HepG2 (cell line): ENCODE data around the gene TCFL5. TPM values are rescaled to one million over a fixed set of nuclear protein-coding genes. Genes with fewer than 3 reads are reported as not detected.
A peak's percentile ranks its signal among the peaks of the same experiment; 100 is the strongest.

Experiments used
- ADNP ChIP-seq: sonication (generic); formaldehyde crosslinking; IDR thresholded peaks from 2 replicates; pipeline ENCODE4 v1.4.0; 2020; ENCODE audit warnings: missing genetic modification reagents
- AGO2 ChIP-seq: fragments of 200-400 bp; formaldehyde crosslinking; optimal IDR thresholded peaks from 2 replicates; pipeline ENCODE3; 2017; ENCODE audit warnings: mild to moderate bottlenecking, low read depth, low read length, moderate library complexity
- ARHGAP35 ChIP-seq: sonication (generic); formaldehyde crosslinking; IDR thresholded peaks from 2 replicates; pipeline ENCODE4 v1.9.0; 2022; ENCODE audit warnings: mild to moderate bottlenecking, inconsistent platforms, moderate library complexity, missing genetic modification reagents, borderline replicate concordance
- E2F2 ChIP-seq: sonication (generic); formaldehyde crosslinking; IDR thresholded peaks from 2 replicates; pipeline ENCODE4 v1.4.0; 2020; ENCODE audit warnings: missing genetic modification reagents, borderline replicate concordance
- EZH2 ChIP-seq: conservative IDR thresholded peaks from 2 replicates; pipeline ENCODE4 v1.6.1; 2012; ENCODE audit warnings: mild to moderate bottlenecking, low read depth, low read length, moderate library complexity
- HDAC2 ChIP-seq: sonication (generic); formaldehyde crosslinking; IDR thresholded peaks from 2 replicates; pipeline ENCODE4 v1.4.0; 2020; ENCODE audit warnings: missing genetic modification reagents
- HMG20B ChIP-seq: conservative IDR thresholded peaks from 2 replicates; pipeline ENCODE4 v1.6.1; 2016; ENCODE audit warnings: missing genetic modification reagents, missing compliant biosample characterization
- JUN ChIP-seq: sonication (generic); formaldehyde crosslinking; IDR thresholded peaks from 2 replicates; pipeline ENCODE4 v1.4.0; 2020; ENCODE audit warnings: mild to moderate bottlenecking, missing genetic modification reagents
- KMT2A ChIP-seq: sonication (generic); formaldehyde crosslinking; IDR thresholded peaks from 2 replicates; pipeline ENCODE4 v1.4.0; 2020; ENCODE audit warnings: missing genetic modification reagents
- NFE2L1 ChIP-seq: sonication (generic); formaldehyde crosslinking; IDR thresholded peaks from 2 replicates; pipeline ENCODE4 v1.4.0; 2020; ENCODE audit warnings: missing genetic modification reagents, mild to moderate bottlenecking, borderline replicate concordance
- NONO ChIP-seq, 2 experiments: fragments of 450-650 bp in 1 of 2; sonication (generic) in 1 of 2; formaldehyde crosslinking in 1 of 2; IDR thresholded peaks in 1 of 2; conservative IDR thresholded peaks in 1 of 2; 2 replicates each; pipeline versions ENCODE4 v1.6.1 to v1.8.0; 2017 to 2022; ENCODE audit warnings: mild to moderate bottlenecking in 1 of 2, missing genetic modification reagents in 1 of 2, moderate library complexity in 1 of 2
- ONECUT2 ChIP-seq: sonication (generic); formaldehyde crosslinking; IDR thresholded peaks from 2 replicates; pipeline ENCODE4 v1.4.0; 2020; ENCODE audit warnings: missing genetic modification reagents
- ZBTB38 ChIP-seq: sonication (generic); formaldehyde crosslinking; IDR thresholded peaks from 2 replicates; pipeline ENCODE4 v1.5.1; 2020; ENCODE audit warnings: mild to moderate bottlenecking, missing genetic modification reagents
- ZC3H4 ChIP-seq: sonication (generic); formaldehyde crosslinking; IDR thresholded peaks from 2 replicates; pipeline ENCODE4 v1.4.0; 2020; ENCODE audit warnings: missing genetic modification reagents, borderline replicate concordance
- ZFP36L2 ChIP-seq: sonication (generic); formaldehyde crosslinking; IDR thresholded peaks from 2 replicates; pipeline ENCODE4 v1.4.0; 2020; ENCODE audit warnings: missing genetic modification reagents
- ZNF12 ChIP-seq: sonication (generic); formaldehyde crosslinking; IDR thresholded peaks from 2 replicates; pipeline ENCODE4 v1.5.0; 2020; ENCODE audit warnings: missing genetic modification reagents
- ZNF124 ChIP-seq: sonication (generic); formaldehyde crosslinking; IDR thresholded peaks from 2 replicates; pipeline ENCODE4 v1.4.0; 2020; ENCODE audit warnings: missing genetic modification reagents
- ZNF138 ChIP-seq: sonication (generic); formaldehyde crosslinking; IDR thresholded peaks from 2 replicates; pipeline ENCODE4 v1.5.0; 2020; ENCODE audit warnings: mild to moderate bottlenecking, low read depth, missing genetic modification reagents
- ZNF431 ChIP-seq: sonication (generic); formaldehyde crosslinking; IDR thresholded peaks from 2 replicates; pipeline ENCODE4 v1.9.0; 2022; ENCODE audit warnings: missing genetic modification reagents, low read depth, mild to moderate bottlenecking, borderline replicate concordance
- ZNF607 ChIP-seq: sonication (generic); formaldehyde crosslinking; IDR thresholded peaks from 2 replicates; pipeline ENCODE4 v1.5.1; 2020; ENCODE audit warnings: missing genetic modification reagents, mild to moderate bottlenecking, borderline replicate concordance
- ZNF747 ChIP-seq: sonication (generic); formaldehyde crosslinking; IDR thresholded peaks from 2 replicates; pipeline ENCODE4 v1.8.1; 2023; ENCODE audit warnings: missing genetic modification reagents, mild to moderate bottlenecking, borderline replicate concordance
- ZSCAN25 ChIP-seq: sonication (generic); formaldehyde crosslinking; IDR thresholded peaks from 2 replicates; pipeline ENCODE4 v1.8.0; 2022; ENCODE audit warnings: mild to moderate bottlenecking, missing genetic modification reagents
- polyA plus RNA-seq, 8 experiments: library from polyadenylated mRNA; depleted of rRNA in 3 of 8; stranded (reverse) in 7 of 8; unstranded in 1 of 8; fragments of >200 nt; fragmentation: Illumina TruSeq in 4 of 8; extraction: Trizol in 4 of 8; gene quantifications; 2 replicates each; pipeline versions ENCODE4 v1.2.1 to v1.2.3, GENCODE V29; 2011 to 2016; ENCODE audit warnings: low read depth in 4 of 8, missing spikeins in 1 of 8, mixed read lengths in 1 of 8; ENCODE audit not compliant: insufficient read depth in 1 of 8
- total RNA-seq, 5 experiments: library from RNA; depleted of rRNA; stranded (reverse); fragments of >200 nt; fragmentation: Illumina TruSeq; extraction: Trizol; gene quantifications; 2 replicates each; pipeline ENCODE4 v1.2.3, GENCODE V29; 2016; ENCODE audit warnings: low read depth in 1 of 5
- TF ChIP-seq, protein P1 (sequence below): conservative IDR thresholded peaks from 2 replicates; pipeline ENCODE4 v1.6.1; 2018; ENCODE audit warnings: missing genetic modification reagents
- TF ChIP-seq, protein P2 (sequence below): sonication (generic); formaldehyde crosslinking; IDR thresholded peaks from 2 replicates; pipeline ENCODE4 v1.4.0; 2020; ENCODE audit warnings: mild to moderate bottlenecking, missing genetic modification reagents, borderline replicate concordance

TCFL5 gene
- total and polyA plus RNA-seq, 2 of the 13 experiments (the other 11 are each of a cell fraction or from before 2014, with no cell fraction given): 14.8 to 20.0 TPM

- TF ChIP-seq KMT2A (CRISPR knock-in tag): no peak
- TF ChIP-seq, protein P1, sequence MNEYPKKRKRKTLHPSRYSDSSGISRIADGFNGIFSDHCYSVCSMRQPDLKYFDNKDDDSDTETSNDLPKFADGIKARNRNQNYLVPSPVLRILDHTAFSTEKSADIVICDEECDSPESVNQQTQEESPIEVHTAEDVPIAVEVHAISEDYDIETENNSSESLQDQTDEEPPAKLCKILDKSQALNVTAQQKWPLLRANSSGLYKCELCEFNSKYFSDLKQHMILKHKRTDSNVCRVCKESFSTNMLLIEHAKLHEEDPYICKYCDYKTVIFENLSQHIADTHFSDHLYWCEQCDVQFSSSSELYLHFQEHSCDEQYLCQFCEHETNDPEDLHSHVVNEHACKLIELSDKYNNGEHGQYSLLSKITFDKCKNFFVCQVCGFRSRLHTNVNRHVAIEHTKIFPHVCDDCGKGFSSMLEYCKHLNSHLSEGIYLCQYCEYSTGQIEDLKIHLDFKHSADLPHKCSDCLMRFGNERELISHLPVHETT (CRISPR knock-in tag): no peak
- peak; percentile 82; the same call in 1 of the 2 replicates for TF ChIP-seq ZBTB38 (CRISPR knock-in tag)
- 0 out of 2 replicates have a peak, but pooled peaks have one; percentile 22 for TF ChIP-seq ZC3H4 (CRISPR knock-in tag)
- no peak for TF ChIP-seq ZSCAN25 (CRISPR knock-in tag)
- TF ChIP-seq ARHGAP35 (CRISPR knock-in tag): no peak
- TF ChIP-seq AGO2: peak; percentile 94
- TF ChIP-seq, protein P2, sequence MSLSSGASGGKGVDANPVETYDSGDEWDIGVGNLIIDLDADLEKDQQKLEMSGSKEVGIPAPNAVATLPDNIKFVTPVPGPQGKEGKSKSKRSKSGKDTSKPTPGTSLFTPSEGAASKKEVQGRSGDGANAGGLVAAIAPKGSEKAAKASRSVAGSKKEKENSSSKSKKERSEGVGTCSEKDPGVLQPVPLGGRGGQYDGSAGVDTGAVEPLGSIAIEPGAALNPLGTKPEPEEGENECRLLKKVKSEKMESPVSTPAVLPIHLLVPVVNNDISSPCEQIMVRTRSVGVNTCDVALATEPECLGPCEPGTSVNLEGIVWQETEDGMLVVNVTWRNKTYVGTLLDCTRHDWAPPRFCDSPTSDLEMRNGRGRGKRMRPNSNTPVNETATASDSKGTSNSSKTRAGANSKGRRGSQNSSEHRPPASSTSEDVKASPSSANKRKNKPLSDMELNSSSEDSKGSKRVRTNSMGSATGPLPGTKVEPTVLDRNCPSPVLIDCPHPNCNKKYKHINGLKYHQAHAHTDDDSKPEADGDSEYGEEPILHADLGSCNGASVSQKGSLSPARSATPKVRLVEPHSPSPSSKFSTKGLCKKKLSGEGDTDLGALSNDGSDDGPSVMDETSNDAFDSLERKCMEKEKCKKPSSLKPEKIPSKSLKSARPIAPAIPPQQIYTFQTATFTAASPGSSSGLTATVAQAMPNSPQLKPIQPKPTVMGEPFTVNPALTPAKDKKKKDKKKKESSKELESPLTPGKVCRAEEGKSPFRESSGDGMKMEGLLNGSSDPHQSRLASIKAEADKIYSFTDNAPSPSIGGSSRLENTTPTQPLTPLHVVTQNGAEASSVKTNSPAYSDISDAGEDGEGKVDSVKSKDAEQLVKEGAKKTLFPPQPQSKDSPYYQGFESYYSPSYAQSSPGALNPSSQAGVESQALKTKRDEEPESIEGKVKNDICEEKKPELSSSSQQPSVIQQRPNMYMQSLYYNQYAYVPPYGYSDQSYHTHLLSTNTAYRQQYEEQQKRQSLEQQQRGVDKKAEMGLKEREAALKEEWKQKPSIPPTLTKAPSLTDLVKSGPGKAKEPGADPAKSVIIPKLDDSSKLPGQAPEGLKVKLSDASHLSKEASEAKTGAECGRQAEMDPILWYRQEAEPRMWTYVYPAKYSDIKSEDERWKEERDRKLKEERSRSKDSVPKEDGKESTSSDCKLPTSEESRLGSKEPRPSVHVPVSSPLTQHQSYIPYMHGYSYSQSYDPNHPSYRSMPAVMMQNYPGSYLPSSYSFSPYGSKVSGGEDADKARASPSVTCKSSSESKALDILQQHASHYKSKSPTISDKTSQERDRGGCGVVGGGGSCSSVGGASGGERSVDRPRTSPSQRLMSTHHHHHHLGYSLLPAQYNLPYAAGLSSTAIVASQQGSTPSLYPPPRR (CRISPR knock-in tag): no peak
- TF ChIP-seq NFE2L1 (CRISPR knock-in tag): no peak
- no peak for TF ChIP-seq ZNF124 (CRISPR knock-in tag)
- no peak for TF ChIP-seq NONO (IDR thresholded peaks at IDR 0.05)
- TF ChIP-seq NONO (CRISPR knock-in tag; conservative IDR thresholded peaks at IDR 0.05): no peak
- no peak for TF ChIP-seq ONECUT2 (CRISPR knock-in tag)
- no peak for TF ChIP-seq ADNP (CRISPR knock-in tag)
- no peak for TF ChIP-seq ZNF12
- TF ChIP-seq ZNF607 (CRISPR knock-in tag): no peak
- no peak for TF ChIP-seq E2F2 (CRISPR knock-in tag)
- TF ChIP-seq ZNF431 (CRISPR knock-in tag): no peak
- TF ChIP-seq ZNF747 (CRISPR knock-in tag): no peak
- no peak for TF ChIP-seq ZNF138 (CRISPR knock-in tag)
- no peak for TF ChIP-seq EZH2
- TF ChIP-seq HMG20B: no peak
- no peak for TF ChIP-seq ZFP36L2 (CRISPR knock-in tag)
- TF ChIP-seq HDAC2 (CRISPR knock-in tag): no peak
- no peak for TF ChIP-seq JUN (CRISPR knock-in tag)
Observed at GRCh38 chr20:62910777-62911497, 49.3 kb upstream of the TCFL5 start (continued).
